GM13977 (cell line): Measurements from ENCODE around the gene UBE2R2.

Experiments used
- DNase-seq: peaks from one replicate; pipeline ENCODE4 v3.0.0; 2012; ENCODE audit warnings: low spot score
- CTCF ChIP-seq: IDR thresholded peaks from 2 replicates; pipeline ENCODE4 v1.5.1; 2012; ENCODE audit warnings: mild to moderate bottlenecking, control low read depth; ENCODE audit not compliant: insufficient read depth; ENCODE audit errors: extremely low read depth, missing control alignments
- in situ Hi-C: fragments of 300-500 bp; cut with MboI; formaldehyde crosslinking; loops from one replicate; pipeline ENCODE4 v1.12.0; 2022; ENCODE audit warnings: low sequenced_read_pairs, low pct_unique_long_range_greater_than_20kb, mixed read lengths, inconsistent platforms; ENCODE audit not compliant: unreplicated experiment

UBE2R2 gene

DNA sequence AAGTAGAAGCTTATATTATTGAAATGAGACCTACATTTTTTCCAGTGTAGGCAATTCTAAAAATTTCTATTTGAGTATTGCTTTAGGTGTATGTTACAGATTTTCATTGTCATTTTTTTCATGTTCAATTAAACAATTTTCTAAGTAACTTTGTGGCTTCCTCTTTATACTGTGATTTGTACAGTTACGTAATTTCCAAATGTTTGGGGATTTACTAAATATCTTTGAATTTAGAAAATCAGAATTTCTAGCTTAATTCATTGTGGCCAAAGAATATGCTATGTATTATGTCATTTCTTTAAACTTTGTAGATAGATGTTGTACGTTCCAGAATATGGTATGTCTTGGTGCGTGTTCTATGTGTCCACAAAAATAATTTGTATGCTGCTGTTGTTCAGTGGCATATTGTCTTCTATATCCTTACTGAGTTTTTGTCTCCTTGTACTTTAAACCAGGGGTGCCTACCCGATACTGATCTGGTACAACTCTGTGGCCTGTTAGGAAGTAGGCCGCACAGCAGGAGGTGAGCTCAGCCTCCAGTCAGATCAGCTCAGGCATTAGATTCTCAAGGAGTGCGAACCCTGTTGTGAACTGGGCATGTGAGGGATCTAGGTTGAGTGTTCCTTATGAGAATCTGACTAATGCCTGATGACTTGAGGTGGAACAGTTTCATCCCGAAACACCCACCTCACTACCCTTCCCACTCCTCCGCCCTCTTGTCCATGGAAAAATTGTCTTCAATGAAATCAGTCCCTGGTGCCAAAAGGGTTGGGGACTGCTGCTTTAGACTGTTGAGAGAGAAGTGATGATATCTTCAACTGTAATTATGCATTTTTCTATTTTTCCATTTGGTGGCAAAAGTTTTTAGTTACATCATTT, 63.5 kb downstream of the UBE2R2 start:
- in situ Hi-C loops = no loop called here
- no peak for TF ChIP-seq CTCF
- DNase-seq = no peak

DNA sequence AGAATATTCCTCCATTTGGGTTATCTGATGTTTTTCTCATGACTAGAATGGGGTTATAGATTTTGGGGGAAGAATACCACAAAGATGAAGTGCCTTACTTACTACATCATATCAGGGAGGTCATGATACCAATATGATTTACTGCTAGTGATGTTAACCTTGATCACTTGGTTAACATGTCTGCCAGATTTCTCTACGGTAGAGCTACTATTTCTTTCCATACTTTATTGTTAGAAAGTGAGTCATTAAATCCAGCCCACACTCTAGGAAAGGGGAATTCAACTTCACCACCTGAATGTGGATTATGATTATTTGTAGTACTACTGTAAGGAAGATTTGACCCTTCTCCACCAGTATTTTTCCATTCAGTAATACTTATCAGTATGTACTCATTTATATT, 64.7 kb downstream of the UBE2R2 start:
- in situ Hi-C loops = no loop called here
- no peak for TF ChIP-seq CTCF
- no peak for DNase-seq

- in situ Hi-C loops = no loop called here
Observed at GRCh38 chr9:33884856-33885701, 68.1 kb downstream of the UBE2R2 start.

GRCh38 chr9:33885948-33886347, 69.0 kb downstream of the UBE2R2 start:
- in situ Hi-C loops = no loop called here
- DNase-seq = no peak
- TF ChIP-seq CTCF = no peak

More at GRCh38 chr9:33884856-33885701, 68.1 kb downstream of the UBE2R2 start:
- no peak for TF ChIP-seq CTCF
- DNase-seq = no peak

DNA sequence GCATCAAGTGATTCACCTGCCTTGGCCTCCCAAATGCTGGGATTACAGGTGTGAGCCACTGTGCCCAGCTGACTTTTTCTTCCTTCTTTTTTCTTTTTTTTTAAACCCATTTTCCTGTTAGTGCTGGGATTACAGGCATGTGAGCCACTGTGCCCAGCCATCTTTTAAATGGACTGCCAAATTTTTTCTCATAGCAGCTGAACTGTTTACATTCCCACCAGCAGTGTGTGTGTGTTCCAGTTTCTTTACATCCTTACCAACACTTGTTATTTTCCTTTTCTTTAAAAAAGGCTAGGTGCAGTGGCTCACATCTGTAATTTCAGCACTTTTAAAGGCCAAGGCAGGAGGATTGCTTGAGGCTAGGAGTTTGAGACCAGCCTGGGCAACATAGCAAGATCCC, 76.9 kb downstream of the UBE2R2 start:
- DNase-seq = no peak
- in situ Hi-C loops = no loop called here
- TF ChIP-seq CTCF = no peak

GRCh38 chr9:33894316-33894715, 77.4 kb downstream of the UBE2R2 start:
- in situ Hi-C loops = no loop called here
- no peak for TF ChIP-seq CTCF
- DNase-seq = no peak
